SK-MEL-5 (cell line): ENCODE data around the gene RDH14. TPM values are rescaled to one million over a fixed set of nuclear protein-coding genes. Genes with fewer than 3 reads are reported as not detected.
A peak's percentile ranks its signal among the peaks of the same experiment; 100 is the strongest.

Experiments
- DNase-seq: peaks from one replicate; pipeline ENCODE4 v3.0.0-alpha.2; 2016; ENCODE audit warnings: low read depth, low spot score
- in situ Hi-C: cut with HindIII; loops from 2 replicates; pipeline ENCODE4 v1.10.0; 2016; ENCODE audit warnings: low sequenced_read_pairs, high pct_unique_total_duplicates, low pct_unique_long_range_greater_than_20kb
- polyA plus RNA-seq, 2 experiments: library from polyadenylated mRNA; depleted of rRNA; stranded (reverse); fragments of >200 nt; gene quantifications; 2 replicates each; pipeline ENCODE4 v1.2.3, GENCODE V29; 2015
- total RNA-seq: library from RNA; depleted of rRNA; stranded (reverse); fragments of >200 nt; shearing (Covaris generic); gene quantifications from 2 replicates; pipeline ENCODE4 v1.2.3, GENCODE V29; 2014; rRNA removed

RDH14 gene, protein sequence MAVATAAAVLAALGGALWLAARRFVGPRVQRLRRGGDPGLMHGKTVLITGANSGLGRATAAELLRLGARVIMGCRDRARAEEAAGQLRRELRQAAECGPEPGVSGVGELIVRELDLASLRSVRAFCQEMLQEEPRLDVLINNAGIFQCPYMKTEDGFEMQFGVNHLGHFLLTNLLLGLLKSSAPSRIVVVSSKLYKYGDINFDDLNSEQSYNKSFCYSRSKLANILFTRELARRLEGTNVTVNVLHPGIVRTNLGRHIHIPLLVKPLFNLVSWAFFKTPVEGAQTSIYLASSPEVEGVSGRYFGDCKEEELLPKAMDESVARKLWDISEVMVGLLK
- 38.4 and 47.2 TPM in 2 replicates for total RNA-seq
- polyA plus RNA-seq (2015; cell fraction: cytosol; rRNA removed): 29.0 and 34.3 TPM in 2 replicates
- polyA plus RNA-seq (2015; cell fraction: nucleus; rRNA removed): 14.6 and 16.8 TPM in 2 replicates

DNA sequence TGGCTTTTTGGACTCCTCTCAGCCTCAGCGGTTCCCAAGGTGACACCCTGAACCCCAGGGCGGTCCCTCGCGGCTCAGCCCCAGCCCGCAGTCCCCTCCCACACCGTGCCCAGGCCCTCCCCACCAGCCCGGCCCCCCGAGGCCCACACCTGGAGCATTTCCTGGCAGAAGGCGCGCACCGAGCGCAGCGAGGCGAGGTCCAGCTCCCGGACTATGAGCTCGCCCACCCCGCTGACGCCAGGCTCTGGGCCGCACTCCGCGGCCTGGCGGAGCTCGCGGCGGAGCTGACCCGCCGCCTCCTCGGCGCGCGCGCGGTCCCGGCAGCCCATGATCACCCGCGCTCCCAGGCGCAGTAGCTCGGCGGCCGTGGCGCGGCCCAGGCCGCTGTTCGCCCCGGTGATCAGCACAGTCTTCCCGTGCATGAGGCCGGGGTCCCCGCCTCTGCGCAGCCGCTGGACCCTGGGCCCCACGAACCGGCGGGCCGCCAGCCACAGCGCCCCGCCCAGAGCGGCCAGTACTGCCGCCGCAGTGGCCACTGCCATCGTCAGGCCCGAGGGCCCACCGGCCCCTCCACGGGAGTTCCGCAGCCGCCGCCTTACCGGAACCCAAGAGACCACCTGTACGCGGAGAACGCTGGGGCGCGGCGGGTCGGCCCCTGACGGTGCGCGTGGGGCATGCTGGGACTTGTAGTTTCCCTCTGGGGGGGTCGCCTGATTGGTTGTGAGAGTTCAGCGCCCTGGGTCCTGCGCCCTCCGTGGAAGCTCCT lies at the start of gene RDH14:
Gene RDH14, minus strand, starts transcription at position 623 of the 766 bp plus-strand sequence. Its CDS starts 81 bp downstream, at position 542.
- DNase-seq: peak; percentile 94
- in situ Hi-C loops: no loop called here

DNA sequence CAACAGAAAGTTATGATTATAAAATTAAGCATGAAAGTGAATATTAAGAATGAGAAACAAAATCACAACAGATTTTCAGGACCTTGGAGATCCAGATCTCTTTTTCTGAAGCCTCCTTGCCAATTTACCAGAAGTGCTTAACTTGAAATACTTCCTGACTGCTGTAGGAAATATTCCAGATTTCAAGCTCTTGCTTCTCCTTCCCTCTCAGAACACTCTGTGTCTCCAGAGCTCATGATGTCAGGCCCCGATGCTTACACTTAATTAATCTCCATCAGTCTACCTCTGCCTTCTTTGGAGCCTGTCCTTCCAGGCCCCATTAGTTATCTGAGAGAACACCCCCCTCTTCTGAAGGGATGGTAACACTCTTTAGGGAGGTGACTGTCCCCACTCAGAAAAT lies 49.6 kb upstream of the RDH14 start:
- DNase-seq: no peak
- in situ Hi-C loops: no loop called here

DNA sequence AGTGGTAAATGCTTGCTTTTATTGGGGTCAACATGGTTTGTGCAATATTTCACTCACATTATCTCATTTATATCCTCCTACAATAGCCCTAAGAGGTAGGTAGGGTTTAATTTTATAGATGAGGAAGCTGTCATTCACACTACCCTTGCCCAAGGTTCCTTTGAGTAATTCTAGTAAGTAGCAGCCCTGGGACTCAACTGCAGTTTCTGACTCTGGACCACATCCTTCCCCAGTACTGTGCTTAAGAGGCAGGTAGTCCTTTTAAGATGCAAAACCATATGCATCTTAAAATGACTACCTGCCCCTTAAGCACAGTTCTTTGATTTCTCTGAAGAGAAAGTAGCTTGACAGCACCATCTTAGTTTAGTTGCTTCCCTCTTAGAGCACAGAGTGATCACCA lies 44.7 kb upstream of the RDH14 start:
- DNase-seq: no peak
- in situ Hi-C loops: no loop called here

DNA sequence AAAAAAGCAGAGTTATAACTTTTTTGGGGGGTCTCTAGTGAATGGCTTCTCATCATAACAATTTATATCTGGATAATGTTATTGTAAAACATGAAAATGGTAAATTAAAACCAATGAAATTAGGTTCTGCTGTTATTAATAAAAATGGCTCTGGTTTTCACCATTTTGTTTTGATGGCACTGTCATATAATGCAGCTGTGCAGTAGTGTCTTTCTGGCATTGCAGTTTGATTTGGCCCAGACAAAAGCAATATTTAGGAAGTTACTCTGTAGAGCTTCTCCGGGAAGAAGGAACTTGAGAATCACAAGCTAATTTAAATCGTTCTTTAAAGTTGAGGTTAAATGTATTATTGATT lies 44.1 kb upstream of the RDH14 start:
- no peak for DNase-seq
- in situ Hi-C loops: no loop called here

DNA sequence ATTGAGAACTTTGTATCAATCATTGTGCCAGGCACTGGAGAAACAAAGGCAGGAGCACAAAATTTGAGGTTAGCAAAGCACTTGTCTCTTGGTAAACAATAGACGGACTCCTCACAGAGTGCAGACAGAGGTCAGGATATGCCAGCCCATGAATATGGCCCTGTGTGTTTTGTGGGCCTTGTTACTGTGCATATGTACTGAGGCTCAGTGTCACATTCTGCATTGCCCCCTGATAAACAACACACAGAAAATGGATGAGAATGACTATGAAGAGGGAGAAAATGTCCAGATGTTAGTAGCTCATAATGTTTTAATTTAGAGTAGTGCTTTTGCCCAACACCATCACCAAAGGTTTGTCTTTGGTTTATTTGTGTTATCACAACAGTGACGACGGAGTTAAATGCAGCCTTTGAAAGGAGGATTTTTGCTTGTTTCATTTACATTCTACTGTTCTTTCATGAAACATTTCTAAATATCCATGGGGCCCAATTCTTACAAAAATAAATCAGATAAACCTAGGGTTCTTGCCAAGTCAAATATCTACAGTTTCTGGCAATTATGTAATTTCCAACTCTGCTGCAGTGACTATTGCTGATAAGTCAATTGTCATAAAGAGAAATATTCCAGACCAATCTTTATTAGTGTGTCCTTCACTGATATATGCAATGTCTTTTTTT lies 43.5 kb upstream of the RDH14 start:
- in situ Hi-C loops: no loop called here

DNA sequence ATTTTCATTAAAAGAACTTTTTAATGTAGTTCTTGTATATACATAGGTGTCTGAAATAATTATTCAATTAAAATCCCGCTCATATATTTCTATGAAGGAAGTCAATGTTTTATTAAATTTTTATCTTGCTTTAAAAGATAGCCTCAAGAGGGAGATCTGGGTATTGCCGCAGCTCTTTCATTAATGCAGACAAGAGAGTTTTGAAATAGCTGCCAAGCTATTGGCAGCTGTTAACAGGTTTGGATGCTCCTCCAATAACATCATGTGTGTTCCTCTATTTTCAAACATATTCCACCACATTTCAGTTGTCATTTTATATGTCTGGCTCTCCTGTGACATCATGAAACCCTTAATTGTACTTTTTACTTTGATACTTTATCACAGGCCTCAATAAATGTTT lies 41.8 kb upstream of the RDH14 start:
- in situ Hi-C loops: no loop called here
- DNase-seq: no peak

More for the DNA sequence above, 43.5 kb upstream of the RDH14 start:
- no peak for DNase-seq

DNA sequence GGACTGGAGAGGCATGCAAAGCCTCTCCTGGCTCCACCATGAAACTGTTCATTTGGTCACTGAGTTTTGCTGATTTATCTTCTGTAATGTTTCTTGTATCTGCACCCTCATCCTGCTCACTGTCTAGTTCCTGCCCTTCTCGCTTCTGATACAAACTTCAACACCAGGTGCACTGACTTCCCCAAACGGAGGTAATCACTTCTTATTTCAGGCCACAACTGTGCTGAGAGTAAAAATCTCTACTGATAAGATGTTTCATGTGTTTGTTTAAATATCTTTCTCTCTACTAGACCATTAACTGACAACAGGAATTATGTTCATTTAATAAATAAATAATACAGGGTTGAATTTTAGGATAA lies 39.8 kb upstream of the RDH14 start:
- no peak for DNase-seq
- in situ Hi-C loops: no loop called here

DNA sequence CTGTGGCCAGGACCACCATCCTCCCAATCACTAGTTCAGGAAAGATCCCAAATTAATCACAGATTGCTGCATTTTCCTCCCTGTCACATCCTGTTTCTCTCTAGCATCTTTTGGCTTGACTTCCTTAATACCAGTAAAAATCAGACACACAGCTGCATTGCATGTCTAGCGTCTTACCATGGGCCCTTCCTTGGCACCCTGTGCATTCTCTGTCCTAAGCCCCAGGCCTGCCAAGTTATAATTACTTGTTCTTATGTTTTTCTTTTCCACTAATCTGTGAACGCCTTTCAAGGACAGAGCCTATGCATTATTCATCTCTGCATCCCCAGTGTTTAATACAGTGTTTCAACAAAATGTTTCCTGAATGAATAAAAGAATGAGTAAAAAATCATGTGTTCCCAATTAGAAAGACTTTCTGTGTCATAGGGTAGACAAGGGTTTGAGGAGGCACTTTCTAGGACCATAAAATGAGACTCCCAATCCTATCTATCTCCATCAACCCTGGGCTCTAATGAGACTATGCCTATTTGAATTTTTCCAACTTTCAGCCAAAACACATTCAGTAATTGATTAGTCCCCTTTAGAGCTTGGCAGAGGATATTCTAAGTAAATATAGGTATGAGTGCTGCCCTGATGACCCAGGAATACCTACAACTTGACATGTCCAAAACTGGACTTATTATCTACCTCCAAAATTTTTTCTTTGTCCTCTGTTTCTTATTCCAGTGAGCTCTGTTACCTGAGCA lies 39.2 kb upstream of the RDH14 start:
- DNase-seq: no peak
- in situ Hi-C loops: no loop called here

DNA sequence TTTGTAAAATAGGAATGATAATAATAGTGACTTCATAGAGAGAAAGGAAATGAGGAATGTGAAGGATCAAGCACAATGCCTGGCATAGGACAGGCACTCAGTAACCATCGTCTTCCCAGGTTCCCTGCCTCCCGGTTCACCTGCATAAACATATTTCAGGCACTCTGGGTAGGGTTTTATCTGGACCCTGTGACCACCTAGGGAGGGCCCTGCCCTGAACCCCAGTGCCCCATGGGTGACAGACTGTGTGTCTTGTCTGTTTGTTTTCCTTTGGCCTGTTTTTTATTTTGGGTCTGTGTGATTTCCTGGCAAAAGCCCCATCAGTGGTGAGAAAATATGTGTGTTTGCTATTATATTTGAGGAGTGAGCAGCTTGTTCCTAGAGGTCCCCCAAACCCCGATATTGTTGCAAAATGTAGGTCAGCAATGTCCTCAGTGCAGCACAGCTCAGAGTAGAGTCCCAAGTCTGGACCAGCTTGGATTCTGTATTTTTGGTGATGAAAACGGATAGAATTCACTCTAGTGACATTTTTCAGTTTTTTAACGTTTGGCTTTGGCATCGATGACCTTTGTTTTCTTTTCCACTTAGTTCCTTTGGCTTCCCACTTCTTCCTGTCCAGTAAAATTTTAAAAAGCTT lies 38.5 kb upstream of the RDH14 start:
- DNase-seq: no peak
- in situ Hi-C loops: no loop called here

DNA sequence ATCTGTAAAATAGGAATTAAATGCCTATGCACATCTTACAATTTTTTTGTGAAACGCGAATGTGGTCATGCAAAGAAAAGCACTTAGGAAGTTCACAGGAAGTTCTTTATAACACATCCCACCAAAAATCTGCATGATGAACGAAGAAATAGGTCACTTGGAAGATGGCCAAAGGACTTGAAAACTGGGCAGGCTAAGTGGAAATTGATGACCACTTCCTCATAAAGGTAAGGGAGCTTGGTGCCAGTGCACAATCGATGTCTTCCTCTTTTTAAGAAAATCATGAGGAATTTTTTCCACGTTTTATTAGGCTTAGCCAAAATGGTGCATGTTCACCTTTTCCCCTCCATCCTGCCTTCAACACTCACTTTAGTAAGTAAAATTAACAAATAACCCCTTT lies 37.2 kb upstream of the RDH14 start:
- DNase-seq: no peak
- in situ Hi-C loops: no loop called here

DNA sequence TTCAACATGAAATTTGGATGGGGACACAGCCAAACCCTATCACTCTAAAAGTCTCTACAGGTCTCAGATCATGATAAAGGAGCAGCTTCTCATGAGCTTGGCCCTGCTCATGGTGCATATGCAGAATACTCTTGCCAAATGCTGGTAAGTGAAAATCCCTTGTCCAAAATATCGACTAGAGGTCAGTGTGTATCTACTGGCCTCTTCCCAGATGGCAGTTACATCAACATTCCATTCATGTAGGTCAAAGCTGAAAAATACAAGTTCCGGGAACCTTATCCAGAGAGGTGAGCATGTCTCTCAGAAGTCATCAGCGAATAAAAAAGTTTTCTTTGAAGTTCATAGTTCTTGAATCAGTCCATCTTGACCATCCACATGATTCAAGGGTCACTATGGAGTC lies 36.5 kb upstream of the RDH14 start:
- in situ Hi-C loops: no loop called here
- DNase-seq: no peak

DNA sequence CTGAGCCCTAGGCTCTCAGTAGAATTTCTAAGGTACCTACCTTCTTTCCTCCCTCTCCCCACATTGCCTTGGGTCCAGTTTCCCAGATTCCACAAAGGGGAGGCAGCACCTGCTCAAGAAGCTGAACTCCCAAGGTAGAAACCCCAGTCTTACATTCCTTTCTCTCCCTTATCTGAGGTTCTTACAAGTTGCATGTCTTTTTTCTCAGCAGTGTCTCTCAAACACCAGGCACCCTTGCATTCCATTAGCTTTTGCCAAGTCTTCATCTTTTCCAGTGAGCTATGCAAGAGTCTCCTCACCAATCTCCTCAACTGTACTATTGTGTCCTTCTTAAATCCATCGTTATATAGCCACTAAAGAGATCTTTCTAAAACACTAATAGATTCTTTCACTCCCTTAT lies 33.0 kb upstream of the RDH14 start:
- in situ Hi-C loops: no loop called here
- no peak for DNase-seq

DNA sequence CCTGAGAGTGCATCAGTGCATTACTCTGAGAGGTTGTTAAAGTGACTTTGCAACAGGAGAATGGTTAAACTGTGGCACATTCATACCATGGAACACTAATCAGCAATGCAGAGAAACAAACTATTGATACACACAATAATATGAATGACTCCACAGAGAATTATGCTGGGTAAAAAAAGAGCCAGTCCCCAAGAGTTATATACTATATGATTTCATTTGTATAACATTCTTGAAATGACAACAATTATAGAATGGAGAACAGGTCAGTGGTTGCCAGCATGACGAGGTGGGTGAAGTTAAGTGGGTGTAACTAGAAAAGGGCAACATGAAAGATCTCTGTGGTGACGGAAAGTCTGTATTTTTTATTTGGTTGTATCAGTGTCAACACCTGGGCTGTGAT lies 31.9 kb upstream of the RDH14 start:
- in situ Hi-C loops: no loop called here
- no peak for DNase-seq

DNA sequence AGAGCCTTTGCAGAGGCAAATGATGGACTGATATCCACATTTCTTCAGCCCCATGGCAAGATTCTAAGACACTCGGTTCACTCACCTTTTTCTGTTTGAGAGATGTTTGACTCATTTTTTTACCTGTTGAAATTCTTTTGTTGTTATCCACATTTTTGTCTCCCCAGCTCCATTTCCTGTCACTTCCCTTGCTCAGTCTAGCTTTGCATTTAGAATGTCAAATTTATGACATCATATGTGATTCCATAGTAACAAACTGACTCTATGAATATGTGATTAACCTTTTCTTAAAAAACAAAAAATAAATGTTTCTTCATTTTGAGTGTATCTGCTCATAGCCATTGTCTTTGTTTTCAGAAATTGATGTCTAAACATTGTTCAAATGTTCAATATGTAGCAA lies 28.9 kb upstream of the RDH14 start, which contains the start of gene NT5C1B:
Gene NT5C1B, minus strand, starts transcription at position 216 of the 400 bp plus-strand sequence. Its CDS starts 101 bp downstream, at position 115.
- in situ Hi-C loops: no loop called here
- no peak for DNase-seq

DNA sequence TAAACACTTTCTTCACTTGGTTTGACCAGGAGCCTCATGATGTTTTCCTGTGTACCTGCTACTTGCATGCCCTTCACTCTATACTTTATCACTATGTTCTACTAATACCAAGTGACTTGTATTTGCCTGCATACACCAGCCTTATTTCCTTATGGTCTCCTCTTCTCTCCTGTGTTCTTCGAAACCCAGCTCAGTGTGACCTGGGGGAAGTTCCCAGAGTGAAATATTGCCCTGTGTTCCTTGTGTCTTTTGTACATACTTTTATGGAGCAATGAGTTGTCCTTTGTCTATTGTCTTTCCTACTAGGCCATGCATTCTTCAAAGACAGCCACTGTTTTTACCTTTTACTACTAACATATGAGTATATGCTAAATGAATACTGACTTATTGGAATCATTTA lies 28.3 kb upstream of the RDH14 start:
- DNase-seq: no peak
- in situ Hi-C loops: no loop called here

DNA sequence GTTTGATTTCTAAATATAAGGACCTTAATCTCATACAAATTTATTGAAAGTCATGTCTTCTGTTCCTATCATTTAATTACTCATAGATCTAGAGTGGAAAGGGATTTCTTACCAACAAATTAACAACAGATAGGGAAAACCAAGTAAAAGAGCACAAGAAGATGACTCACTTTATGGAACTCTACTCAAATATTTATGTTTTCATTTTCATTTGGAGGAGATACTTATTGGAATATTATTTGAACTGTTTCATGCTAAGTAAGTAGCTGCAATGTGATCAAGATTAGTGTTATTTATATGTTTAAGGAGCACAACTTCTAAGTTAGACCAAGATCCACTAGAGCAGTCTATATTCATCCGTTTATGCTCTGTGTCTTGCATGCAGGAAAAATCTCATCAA lies 27.6 kb upstream of the RDH14 start:
- no peak for DNase-seq
- in situ Hi-C loops: no loop called here

DNA sequence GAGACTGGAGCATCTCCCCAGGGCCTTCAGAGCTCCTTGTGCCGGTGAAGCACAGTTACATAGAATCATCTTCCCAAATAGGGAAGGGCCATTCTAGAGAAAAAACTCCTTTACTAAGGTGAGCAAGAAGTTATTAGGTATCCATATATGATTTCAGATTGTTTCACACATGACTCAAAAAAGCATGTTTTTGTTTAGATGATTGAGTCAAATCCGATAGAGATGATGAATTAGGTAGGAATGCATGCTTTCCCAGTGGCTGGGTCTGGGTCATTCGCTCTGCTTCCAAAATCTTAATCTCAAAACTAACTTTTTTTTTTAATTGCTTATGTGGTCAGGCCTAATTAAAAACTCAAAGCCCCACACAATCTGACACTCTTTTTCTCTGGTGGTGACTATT lies 25.1 kb upstream of the RDH14 start:
- no peak for DNase-seq
- in situ Hi-C loops: no loop called here
